C4-2B (cell line): ENCODE measurements around the gene SLC47A2.

Experiments used
- CTCF ChIP-seq: fragments of 450-650 bp; conservative IDR thresholded peaks from 2 replicates; pipeline ENCODE4 v1.5.1; 2017; ENCODE audit warnings: mild to moderate bottlenecking
- ZFX ChIP-seq: fragments of 450-650 bp; IDR thresholded peaks from 2 replicates; pipeline ENCODE4 v1.6.1; 2017

DNA sequence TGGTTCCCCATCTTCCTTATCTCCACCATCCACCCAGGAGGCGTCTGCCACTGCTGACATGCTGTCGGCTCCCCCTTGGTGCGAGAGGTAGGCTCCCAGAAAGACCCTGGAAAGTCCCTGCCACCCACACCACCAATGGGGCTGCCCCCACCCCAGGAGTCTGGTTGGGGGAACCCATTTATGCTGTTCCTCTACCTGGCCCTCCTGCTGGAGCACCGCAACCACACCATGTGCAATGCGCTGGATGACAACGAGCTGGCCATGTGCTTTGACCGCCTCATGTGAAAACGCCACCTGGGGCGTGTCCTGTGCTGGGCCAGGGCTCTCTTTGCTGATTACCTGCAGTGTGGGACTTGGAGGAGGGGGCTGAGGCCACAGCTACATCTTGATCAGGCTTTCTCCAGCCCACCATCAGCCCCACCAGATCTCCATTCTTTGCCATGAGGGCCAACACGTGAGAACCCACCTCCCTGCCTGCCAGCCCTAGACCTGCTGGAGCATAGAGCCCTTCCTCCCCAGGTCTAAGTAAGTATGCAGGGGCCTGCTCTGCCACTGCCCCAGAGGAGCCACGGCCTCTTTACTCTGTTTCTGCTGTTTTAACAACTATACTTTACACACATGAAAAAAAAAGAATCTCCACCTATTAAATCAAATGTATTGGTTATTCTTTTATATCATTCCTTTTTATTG, 39.6 kb upstream of the SLC47A2 start:
- TF ChIP-seq CTCF (no peak), ZFX (no peak)
